Measurements from ENCODE around the gene IGFL1.

DNA sequence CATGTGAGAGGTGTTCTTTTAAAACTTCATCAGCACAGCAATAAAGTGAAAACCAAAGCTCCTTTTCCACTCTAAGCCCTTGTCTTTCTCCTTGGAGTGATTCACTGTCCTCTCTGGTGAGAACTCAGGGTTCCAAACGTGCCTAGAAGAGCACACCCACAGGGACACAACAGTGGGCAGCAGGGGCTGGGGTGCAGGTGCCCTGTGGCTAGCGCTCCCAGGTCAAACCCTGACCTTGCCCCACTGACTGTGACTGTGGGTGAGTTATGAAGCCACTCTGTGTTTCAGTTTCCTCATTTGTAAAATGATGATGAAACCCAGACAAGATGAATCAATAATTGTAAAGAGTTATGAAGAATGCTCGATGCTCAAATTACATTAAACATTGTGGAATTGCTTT lies 37.6 kb upstream of the IGFL1 start:
- TF ChIP-seq CTCF (IDR thresholded peaks at IDR 0.05): no peak
- no peak for TF ChIP-seq POLR2A (IDR thresholded peaks at IDR 0.05)
